GM21825 (cell line): ENCODE measurements around the gene PNLIPRP3.
A peak's percentile ranks its signal among the peaks of the same experiment; 100 is the strongest.
"Not testable (repeated sequence)": the region's sequence is repeated elsewhere in the genome, so short reads cannot be mapped to it uniquely, and the experiment has no call there.

Source experiments
- ATAC-seq: cut with Tn5 transposase; IDR thresholded peaks from one replicate; pipeline ENCODE4 v1.9.1; 2021; ENCODE audit warnings: mild to moderate bottlenecking, moderate library complexity; ENCODE audit not compliant: unreplicated experiment

PNLIPRP3 gene

DNA sequence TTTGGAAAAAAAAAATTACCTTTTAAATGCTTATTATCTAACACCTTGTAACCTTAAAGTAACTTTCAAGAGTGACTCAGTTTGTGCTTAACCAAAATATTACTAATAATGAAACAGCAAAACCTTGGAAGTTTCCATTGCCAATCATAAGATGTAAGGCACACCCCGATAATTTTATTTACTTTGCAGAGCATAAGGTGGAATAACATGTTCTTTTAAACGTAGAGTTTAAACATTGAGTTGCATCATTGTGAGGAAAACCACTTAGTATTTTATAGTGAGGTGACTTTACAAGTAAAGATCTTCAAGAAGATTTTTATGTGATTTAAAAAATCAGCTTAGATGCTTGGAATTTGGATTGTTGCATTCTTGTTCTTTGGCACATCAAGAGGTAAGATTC lies at the start of gene PNLIPRP3:
Gene PNLIPRP3 (plus strand): TSS at position 177 of the 400 bp plus-strand sequence. CDS start 166 bp downstream, at position 343.
- ATAC-seq: no peak

DNA sequence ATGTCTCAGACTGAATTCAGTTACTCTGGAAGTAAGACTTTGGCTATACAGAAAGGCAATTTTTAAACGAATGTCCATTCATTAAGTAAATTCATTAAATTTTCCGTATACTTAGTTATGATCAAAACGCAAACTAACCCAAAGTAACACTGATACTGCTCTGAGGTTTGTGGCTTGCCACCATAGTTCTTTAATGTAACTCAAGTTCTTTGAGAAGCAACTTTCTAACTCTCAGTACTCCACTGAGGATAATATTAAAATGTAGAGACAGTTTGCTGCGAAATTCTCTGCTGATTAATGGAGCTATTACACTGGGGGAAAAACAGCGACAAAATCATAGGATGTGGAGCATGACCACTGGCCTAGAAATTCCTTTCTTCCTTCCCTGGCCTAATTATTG lies 45.4 kb upstream of the PNLIPRP3 start:
- ATAC-seq: no peak

DNA sequence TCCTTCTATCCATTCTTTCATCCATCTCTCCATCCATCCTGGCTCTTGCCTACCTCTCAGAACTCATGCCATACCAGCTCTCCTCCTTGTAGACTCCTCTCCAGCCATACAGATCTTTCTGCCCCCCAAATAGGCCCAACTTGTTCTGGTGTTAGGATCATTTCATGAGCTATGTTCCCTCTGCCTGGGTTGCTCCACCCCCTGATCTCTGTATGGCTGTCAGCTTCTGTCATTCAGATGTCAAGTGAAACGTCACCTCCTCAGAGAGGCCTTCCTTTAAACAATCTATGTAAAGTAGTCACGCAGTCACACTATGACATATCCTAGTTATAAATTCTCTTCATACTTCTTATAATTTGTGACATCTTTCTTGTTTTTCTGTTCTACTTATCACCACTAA lies 42.3 kb upstream of the PNLIPRP3 start:
- no peak for ATAC-seq

DNA sequence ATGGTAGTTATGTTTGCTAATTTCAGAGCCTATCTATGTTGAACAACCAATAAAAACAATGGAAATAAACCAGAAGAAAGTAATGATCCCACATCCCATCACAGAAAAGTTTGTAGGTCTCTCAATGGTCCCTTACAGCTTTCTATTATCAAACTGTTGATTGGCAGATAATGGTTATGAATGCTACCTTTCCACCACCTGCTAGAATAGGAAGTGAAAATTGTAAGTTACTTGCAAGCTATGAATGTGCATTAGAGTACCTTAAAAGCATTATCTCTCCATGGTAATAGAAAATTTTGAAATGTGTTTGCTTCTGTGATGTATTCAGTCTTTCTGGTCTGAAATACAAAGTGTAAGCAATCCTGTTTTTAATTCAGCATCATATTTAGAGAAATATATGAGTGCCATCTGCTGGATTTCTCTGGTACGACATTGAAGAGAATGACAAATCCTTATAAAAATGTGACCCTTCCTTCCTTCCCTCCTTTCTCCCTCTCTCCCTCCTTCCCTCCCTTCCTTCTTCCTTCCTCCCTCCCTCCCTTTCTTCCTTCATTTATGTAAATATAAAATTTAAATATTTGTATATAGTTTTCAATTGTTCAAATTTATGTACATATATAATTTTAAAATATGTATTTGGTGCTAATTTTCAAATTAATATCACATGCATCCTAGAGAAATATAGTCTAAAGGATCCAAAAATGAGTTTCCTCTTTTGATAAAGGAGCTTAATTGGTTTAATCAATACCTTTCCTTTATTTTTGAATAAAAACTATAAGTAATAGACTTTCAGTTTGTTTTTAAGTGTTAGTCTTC lies 41.4 kb upstream of the PNLIPRP3 start:
- ATAC-seq: no peak

DNA sequence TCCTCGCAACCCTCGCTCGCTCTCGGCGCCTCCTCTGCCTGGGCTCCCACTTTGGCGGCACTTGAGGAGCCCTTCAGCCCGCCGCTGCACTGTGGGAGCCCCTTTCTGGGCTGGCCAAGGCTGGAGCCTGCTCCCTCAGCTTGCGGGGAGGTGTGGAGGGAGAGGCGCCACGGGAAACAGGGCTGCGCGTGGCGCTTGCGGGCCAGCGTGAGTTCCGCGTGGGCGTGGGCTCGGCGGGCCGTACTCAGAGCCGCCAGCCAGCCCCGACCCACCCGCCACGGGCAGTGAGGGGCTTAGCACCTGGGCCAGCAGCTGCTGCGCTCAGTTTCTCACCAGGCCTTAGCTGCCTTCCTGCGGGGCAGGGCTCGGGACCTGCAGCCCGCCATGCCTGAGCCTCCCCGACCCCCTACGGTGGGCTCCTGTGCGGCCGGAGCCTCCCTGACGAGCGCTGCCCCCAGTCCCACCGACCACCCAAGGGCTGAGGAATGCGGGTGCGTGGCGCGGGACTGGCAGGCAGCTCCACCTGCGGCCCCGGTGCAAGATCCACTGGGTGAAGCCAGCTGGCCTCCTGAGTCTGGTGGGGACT lies 34.3 kb upstream of the PNLIPRP3 start:
- not testable (repeated sequence) for ATAC-seq

DNA sequence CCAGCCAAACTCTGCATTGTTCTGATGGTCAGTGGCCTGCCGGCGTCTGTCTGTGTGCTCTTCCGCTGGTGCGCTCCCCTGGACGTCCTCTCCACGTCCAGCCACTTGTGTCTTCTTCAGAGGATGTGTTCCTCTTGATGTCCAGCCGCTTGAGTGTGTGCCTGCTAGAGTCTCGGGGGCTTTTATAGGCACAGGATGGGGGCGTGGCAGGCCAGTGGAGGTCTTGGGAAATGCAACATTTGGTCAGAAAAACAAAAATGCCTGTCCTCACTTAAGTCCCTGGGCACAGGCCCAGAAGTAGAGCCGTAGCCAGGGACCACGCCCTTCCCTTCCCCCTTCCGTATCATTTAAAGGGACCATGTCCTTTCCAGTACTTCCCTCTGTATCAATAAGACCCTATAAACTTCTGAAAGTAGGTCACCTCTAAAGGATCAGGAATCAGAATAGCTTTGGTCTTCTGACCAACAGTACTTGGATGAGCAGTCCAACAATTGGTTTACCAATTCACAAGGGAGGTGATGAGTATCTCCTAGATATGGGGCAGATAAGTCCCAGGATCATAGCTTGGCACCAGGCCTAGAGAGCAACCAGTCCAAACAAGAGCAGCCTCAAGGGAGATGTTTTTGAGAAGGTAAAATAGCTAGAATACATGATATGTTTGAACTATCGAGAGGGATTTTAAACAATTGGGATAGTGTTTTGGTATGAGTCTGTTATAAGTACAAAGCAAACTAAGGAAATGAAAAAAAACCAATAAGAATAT lies 32.2 kb upstream of the PNLIPRP3 start:
- no peak for ATAC-seq

DNA sequence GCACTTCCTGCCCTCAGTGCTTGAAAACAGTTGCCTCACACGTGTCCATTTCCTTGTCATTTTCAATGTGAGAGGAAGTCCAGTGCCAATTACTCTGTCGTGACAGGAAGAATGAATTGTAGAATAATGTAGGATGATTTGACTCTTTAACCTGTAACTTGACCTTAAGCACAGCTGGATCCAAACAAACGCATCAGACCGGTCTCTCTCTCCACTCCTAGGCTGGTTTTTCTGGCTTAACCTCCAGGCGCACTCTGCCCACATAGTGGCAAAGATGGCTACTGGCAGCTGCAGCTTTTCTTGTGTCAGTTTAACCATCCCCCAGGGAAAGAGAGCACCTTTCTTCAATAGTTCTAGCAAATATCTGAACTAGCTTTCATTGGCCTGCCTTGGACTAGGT lies 29.4 kb upstream of the PNLIPRP3 start:
- no peak for ATAC-seq

DNA sequence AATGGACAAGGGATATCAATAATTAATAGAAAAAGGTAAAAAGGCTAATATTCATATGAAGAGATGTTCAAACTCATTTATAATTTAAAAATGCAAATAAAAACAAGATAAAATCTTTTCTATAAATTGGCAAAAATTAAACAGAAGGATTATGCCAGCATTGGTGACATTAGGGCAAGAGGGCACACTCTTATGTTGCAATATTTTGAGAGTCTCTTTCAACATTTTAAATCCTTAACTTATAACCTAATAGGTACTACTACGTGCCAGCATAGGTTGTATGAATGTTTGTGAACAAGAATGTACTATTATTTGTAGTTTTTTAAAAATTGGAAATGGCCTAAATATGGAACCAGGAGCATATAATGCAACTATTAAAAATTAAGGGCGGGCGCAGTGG lies 24.8 kb upstream of the PNLIPRP3 start:
- no peak for ATAC-seq

DNA sequence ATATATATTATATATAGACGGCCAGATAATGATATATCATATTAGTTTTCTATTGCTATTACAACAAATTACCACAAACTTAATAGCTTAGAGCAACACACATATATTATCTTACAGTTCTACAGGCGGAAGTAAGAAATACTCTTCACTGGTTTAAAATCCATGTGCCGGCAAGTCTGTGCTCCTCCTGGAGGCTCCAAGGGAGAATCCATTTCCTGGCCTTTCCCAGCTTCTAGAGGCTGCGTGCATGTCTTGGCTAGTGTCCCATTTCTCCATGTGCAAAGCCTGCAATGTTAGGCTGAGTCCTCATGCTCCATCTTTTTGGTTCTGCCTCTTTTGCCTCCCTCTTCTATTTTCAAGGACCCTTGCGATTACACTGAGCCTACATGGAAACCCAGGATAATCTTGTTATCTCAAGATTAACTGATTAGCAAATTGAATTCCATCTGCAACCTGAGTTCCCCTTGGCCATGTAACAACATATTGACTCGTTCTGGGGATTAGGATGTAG lies 23.9 kb upstream of the PNLIPRP3 start:
- ATAC-seq: no peak

DNA sequence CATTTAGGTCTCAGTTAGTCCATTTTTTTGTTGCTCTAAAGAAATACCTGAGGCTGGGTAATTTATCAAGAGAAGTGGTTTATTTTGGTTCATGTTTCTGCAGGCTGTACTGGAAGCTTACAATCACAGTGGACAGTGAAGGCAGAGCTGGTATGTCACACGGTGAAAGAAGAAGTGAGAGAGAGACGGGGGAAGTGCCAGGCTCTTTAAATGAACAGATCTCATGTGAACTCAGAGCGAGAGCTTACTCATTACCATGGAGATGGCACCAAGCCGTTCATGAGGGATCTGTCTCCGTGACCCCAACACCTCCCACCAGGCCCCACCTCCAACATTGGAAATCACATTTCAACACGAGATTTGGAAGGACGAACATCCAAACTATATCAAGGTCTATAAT lies 18.9 kb upstream of the PNLIPRP3 start:
- ATAC-seq: no peak

DNA sequence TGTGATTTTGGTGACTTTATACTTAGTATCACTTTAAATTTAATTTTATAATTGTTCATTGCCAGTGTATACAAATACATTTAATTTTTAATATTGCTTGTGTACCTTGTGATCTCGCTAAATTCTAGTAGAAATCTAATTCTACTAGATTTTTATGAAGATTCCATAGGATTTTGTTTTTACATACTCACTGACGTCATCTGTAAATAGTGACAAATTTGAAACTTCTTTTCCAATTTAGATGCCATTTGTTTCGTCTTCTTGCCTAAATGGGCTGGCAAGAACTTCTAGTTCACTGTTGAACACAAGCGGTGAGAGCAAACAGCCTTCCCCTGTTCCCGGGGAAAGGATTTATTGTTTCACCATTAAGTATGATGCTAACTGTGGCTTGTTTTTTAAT lies 17.3 kb upstream of the PNLIPRP3 start:
- no peak for ATAC-seq

DNA sequence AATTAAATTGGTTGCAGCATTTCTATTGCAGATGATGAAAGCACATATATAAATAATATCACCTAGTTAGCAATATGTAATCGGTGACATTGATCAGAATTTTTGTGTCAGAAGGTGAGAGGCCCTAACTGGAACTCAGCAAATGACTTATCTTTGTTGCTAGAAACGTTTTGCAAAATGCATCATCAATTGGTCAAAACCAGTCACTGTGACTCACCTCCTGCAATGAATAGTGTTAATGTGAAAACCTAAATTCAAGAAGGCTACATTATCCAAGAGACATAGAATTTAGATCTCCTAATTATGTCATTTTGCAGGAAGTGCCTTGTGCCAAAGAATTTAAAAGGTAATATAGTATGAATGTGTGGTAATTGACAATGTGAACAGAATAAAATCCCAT lies 9.8 kb upstream of the PNLIPRP3 start:
- no peak for ATAC-seq

DNA sequence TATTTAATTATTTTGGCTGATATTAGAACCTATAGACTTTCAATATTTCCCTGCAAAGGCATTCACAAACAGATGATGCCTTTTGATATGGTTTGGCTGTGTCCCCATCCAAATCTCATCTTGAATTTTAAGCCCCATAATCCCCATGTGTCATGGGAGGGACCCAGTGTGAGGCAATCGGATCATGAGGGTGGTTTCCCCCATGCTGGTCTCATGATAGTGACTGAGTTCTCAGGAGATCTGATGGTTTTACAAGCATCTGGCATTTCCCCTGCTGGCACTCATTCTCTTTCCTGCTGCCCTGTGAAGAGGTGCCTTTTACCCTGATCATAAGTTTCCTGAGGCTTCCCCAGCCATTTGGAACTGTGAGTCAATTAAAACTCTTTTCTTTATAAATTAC lies 9.3 kb upstream of the PNLIPRP3 start:
- ATAC-seq: no peak

DNA sequence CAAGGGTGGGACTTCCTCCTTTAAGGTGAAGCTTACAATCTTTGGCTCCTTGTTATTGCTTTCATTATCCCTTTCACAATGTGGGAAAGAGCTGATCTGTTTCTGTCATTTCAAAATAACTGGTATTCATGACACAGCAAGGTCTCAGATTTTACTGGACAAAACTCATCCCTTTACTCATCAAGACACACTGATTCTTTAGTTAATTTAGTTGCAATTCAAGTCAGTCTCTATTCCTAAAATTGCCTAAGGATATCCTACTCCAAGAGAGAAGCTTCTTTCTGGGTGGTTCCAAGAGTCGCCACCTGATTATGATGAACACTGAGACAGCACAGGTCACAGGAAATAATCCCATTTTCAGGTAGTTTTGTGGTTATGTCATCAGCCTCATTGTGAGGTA lies 5.8 kb upstream of the PNLIPRP3 start:
- no peak for ATAC-seq

DNA sequence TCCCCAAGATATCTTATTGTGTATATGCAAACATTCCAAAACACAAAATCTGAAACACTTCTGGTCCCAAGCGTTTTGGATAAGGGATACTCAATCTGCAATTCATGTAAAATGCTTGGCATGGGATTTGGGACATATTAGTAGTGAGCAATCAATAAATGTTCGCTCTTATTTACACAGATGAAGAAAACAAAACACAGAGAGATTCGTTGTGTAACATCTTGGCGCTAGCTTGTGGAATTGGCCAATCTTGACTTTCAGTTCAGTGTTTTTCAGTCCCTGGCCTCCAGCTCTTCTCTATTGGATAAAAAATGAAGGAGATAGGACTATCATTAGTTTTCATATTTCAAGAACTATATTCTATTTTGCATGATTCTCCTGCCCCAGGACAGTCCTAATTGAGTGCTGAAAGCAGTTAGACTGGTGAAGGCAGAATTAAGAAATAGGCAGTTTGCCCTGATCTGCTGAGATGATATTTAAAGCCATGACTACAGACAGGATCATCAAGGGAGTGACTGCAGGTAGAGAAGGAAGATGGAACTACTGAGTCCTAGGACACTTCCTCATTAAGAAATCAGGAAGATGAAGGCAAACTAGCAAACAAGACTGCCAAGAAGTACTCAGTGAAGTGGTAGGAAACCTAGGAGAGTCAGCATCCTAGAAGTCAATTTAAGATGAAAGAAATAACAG lies 1.8 kb downstream of the PNLIPRP3 start:
- no peak for ATAC-seq

DNA sequence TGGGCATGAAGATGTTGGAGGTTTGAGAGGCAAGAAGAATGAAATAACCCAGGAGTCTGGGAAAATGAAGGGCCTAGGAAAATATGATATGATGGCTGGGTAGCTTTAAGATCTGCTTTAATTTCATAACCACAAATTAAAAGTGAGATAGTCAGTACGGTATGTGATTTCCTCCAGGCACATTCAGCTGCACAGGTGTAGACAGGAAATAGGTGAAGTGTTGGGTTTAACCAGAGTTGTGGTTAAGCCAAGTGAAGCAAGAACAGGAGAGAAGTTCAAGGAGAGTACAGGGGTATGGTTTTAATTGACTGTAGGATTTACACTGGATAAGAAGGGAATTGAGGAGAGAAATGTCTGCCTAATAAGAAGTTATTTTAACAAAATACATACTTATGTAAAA lies 2.6 kb downstream of the PNLIPRP3 start:
- ATAC-seq: no peak

DNA sequence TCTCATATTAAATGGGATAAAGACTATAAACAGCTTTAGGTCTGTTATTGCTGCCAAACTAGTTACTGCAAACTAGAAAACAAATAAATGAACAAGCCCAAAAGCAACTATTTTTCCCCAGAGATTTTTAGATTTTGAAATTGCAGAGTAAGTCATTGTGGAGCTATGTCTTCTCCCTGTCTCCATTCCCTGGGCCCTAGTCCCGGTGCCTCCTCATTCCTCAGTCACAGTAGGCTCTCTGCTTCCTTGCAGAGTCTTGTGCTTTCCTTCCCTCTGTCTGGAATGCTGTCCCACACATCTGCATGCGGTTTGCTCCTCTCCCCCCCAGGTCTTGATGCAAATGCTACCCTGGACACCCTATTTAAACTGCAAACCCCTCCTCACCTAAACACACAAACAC lies 4.0 kb downstream of the PNLIPRP3 start:
- ATAC-seq: no peak

DNA sequence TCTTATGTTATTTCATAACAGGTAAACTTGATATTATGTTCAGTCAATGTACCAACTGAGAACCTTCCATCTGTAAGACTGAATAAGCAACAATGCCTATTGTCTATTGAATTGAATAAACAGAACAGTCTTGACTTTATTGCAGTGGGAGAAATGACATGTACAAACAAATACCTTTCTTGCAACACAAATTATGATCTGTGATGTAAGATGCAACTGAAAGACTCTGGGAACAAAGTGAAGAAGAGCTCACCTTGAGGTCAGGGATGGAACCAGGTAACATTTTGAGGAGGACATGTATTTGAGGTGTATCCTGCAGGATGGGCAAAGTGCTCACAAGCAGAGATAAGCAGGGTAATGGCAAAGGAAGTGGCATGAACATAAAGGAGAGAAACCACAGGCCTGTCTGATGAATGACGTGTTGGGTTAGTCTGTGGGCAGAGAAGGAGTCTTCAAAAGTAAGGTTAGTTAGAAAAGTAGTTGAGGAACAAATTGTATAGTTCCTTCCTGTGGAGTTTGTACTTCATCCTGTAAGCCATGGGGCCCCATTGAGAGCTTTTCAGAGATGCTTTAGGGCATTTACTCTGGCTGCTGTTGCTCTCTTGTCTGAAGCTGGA lies 9.5 kb downstream of the PNLIPRP3 start:
- no peak for ATAC-seq

DNA sequence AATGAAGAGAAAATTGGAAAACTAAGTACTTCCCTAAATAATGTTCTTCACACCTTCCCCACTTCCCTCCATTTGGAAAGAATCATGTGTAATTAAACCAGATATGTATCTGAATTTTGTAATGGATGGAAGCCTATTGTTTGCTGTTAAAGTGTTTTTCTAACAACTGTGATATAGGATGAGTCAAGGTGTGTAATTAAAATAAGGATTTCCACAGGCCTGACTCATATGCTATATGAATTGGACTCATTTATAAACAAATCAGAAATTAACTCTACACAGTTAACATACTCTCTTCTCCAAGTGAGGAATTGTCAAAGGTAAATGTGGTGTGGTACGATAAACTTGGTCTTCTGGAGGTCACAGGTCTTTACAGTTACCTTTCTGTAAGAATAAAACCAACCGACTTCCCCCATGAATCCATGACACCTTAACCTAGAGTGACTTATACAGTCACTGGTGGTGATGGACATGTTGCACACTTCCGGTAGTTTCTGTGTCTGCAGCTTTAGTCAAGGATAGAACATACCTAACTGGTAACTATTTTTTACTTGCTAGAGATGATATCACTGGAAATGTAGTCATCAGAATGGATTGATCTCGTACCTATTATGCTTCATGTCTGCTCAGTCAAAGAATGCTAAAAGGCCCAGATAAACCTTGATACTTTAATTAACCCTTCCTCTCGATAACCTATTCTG lies 12.8 kb downstream of the PNLIPRP3 start:
- no peak for ATAC-seq

DNA sequence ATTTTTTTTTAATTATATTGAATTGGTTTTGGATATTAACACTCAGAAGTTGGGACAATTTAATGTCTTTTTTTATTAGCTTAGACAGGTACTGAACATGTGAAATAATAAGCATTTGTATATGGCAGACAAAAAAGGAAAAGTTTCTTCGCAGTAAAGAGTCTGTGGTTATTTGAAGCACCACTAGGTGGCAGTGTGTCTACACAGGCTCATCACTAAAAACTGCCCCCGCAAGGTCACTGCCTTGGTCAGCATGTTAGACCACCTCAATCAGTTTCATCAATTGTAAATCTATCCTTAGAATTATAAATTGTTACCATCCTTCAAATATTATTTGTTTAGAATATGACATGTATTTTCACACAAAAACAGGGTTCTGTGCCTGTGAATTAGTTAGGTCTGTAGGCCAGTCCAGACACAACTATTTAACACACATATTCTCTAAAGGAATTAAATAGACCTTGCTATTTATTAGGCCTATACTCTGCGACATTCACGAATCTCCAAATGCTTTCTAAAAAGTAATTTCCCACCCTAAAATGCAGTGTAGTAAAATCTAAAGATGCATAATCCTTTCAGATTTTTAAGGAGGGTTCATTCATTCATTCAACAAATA lies 17.0 kb downstream of the PNLIPRP3 start:
- ATAC-seq: peak; percentile 72
